GM23338 (cell line): Measurements from ENCODE around the gene C2. TPM values are rescaled to one million over a fixed set of nuclear protein-coding genes. Genes with fewer than 3 reads are reported as not detected.

ENCODE experiments used
- ATAC-seq: fragments of 200-7000 bp; cut with Tn5 transposase; 3 replicates; pipeline ENCODE4 v1.9.1; 2020
- DNase-seq: peaks from one replicate; pipeline ENCODE4 v3.0.0-alpha.2; 2015; ENCODE audit warnings: low spot score
- H2AFZ ChIP-seq: fragments of 200-600 bp; sonication (generic); 2 replicates; pipeline ENCODE4 v1.8.0; 2016; ENCODE audit warnings: antibody characterized with exemption, mild to moderate bottlenecking, moderate library complexity
- H3F3A ChIP-seq: fragments of 200-600 bp; sonication (generic); replicated peaks from 2 replicates; pipeline ENCODE4 v1.8.0; 2017; ENCODE audit warnings: antibody characterized with exemption, mixed run types, low read depth
- H3K27ac ChIP-seq: fragments of 200-600 bp; sonication (generic); 2 replicates; pipeline ENCODE4 v1.6.1; 2016; ENCODE audit warnings: low read depth
- H3K27me3 ChIP-seq: fragments of 200-600 bp; sonication (generic); 2 replicates; pipeline ENCODE4 v1.8.0; 2016; ENCODE audit warnings: mild to moderate bottlenecking, mixed run types, moderate library complexity; ENCODE audit not compliant: insufficient read depth
- H3K36me3 ChIP-seq: fragments of 200-600 bp; sonication (generic); 2 replicates; pipeline ENCODE4 v1.8.0; 2016; ENCODE audit warnings: mild to moderate bottlenecking; ENCODE audit not compliant: insufficient read depth
- H3K4me1 ChIP-seq: fragments of 200-600 bp; sonication (generic); 2 replicates; pipeline ENCODE4 v1.8.0; 2016; ENCODE audit warnings: mild to moderate bottlenecking, moderate library complexity; ENCODE audit not compliant: insufficient read depth
- H3K4me2 ChIP-seq: fragments of 200-600 bp; sonication (generic); 2 replicates; pipeline ENCODE4 v1.7.1; 2017; ENCODE audit warnings: mixed run types
- H3K4me3 ChIP-seq: fragments of 200-600 bp; sonication (generic); 2 replicates; pipeline ENCODE4 v1.6.1; 2016; ENCODE audit warnings: mixed run types
- H3K79me2 ChIP-seq: fragments of 200-600 bp; sonication (generic); replicated peaks from 2 replicates; pipeline ENCODE4 v1.8.0; 2017; ENCODE audit warnings: mild to moderate bottlenecking; ENCODE audit not compliant: insufficient read depth
- H3K9me2 ChIP-seq: fragments of 200-600 bp; sonication (generic); 2 replicates; pipeline ENCODE4 v1.8.0; 2017; ENCODE audit not compliant: insufficient read depth
- H4K20me1 ChIP-seq: fragments of 200-600 bp; sonication (generic); replicated peaks from 2 replicates; pipeline ENCODE4 v1.8.0; 2017; ENCODE audit warnings: mild to moderate bottlenecking; ENCODE audit not compliant: insufficient read depth
- H3K27ac Mint-ChIP-seq: 2 replicates; pipeline ENCODE4 v1.8.0; 2020; ENCODE audit warnings: inconsistent platforms, mild to moderate bottlenecking, moderate library complexity, mixed read lengths
- H3K27me3 Mint-ChIP-seq: 3 replicates; pipeline ENCODE4 v1.8.0; 2022; ENCODE audit warnings: low read depth, mild to moderate bottlenecking, moderate library complexity, mixed read lengths, inconsistent platforms; ENCODE audit not compliant: insufficient read depth, poor library complexity
- H3K36me3 Mint-ChIP-seq: 3 replicates; pipeline ENCODE4 v1.8.0; 2021; ENCODE audit warnings: low read depth, mild to moderate bottlenecking, inconsistent platforms, moderate library complexity, mixed read lengths
- H3K4me1 Mint-ChIP-seq: 3 replicates; pipeline ENCODE4 v1.8.0; 2020; ENCODE audit warnings: mild to moderate bottlenecking, inconsistent platforms, mixed read lengths
- H3K4me3 Mint-ChIP-seq: 3 replicates; pipeline ENCODE4 v1.8.0; 2021; ENCODE audit warnings: moderate library complexity, mild to moderate bottlenecking, inconsistent platforms, mixed read lengths
- H3K9me3 Mint-ChIP-seq: 3 replicates; pipeline ENCODE4 v1.8.0; 2020; ENCODE audit warnings: moderate library complexity, mild to moderate bottlenecking, inconsistent platforms, mixed read lengths
- CTCF ChIP-seq, 2 experiments: fragments of 200-600 bp in 1 of 2; sonication (generic) in 1 of 2; conservative IDR thresholded peaks; 2 replicates each; pipeline versions ENCODE4 v1.5.1 to v1.6.1; 2016 to 2017; ENCODE audit warnings: antibody characterized with exemption in 2 of 2, low read depth in 2 of 2, mild to moderate bottlenecking in 2 of 2, moderate library complexity in 1 of 2
- EZH2 ChIP-seq: fragments of 200-600 bp; sonication (generic); IDR thresholded peaks from one replicate; pipeline ENCODE4 v1.8.0; 2017; ENCODE audit warnings: antibody characterized with exemption, mild to moderate bottlenecking, low read depth; ENCODE audit not compliant: unreplicated experiment
- EZH2phosphoT487 ChIP-seq: fragments of 200-600 bp; sonication (generic); IDR thresholded peaks from one replicate; pipeline ENCODE4 v1.8.1; 2018; ENCODE audit warnings: antibody characterized with exemption; ENCODE audit not compliant: unreplicated experiment
- JUNB ChIP-seq: IDR thresholded peaks from one replicate; pipeline ENCODE4 v1.6.1; 2016; ENCODE audit warnings: antibody characterized with exemption; ENCODE audit not compliant: unreplicated experiment
- POLR2AphosphoS5 ChIP-seq: IDR thresholded peaks from 2 replicates; pipeline ENCODE4 v1.6.1; 2016; ENCODE audit warnings: antibody characterized with exemption, low read depth
- REST ChIP-seq: IDR thresholded peaks from one replicate; pipeline ENCODE4 v1.6.1; 2018; ENCODE audit warnings: antibody characterized with exemption; ENCODE audit not compliant: unreplicated experiment
- STAT1 ChIP-seq: IDR thresholded peaks from one replicate; pipeline ENCODE4 v1.6.1; 2016; ENCODE audit warnings: antibody characterized with exemption; ENCODE audit not compliant: unreplicated experiment
- ZNF114 ChIP-seq: fragments of 250-450 bp; sonication (Bioruptor Pico); IDR thresholded peaks from 2 replicates; pipeline ENCODE4 v1.5.0; 2020; ENCODE audit warnings: mild to moderate bottlenecking, moderate library complexity
- ZNF331 ChIP-seq: fragments of 250-450 bp; sonication (Bioruptor Pico); IDR thresholded peaks from 2 replicates; pipeline ENCODE4 v1.5.0; 2020; ENCODE audit warnings: low read depth, mild to moderate bottlenecking, moderate library complexity
- polyA plus RNA-seq: library from polyadenylated mRNA; unstranded; fragments of >200 nt; fragmentation: Nextera tagmentation; extraction: Ambion mirVana; gene quantifications from 2 replicates; pipeline ENCODE4 v1.2.1, GENCODE V29; 2016
- total RNA-seq: library from RNA; depleted of rRNA; stranded (reverse); fragments of >200 nt; shearing (Covaris generic); gene quantifications from 2 replicates; pipeline ENCODE4 v1.2.3, GENCODE V29; 2014
- TF ChIP-seq, protein P1 (sequence below): IDR thresholded peaks from 2 replicates; pipeline ENCODE4 v1.6.1; 2016; ENCODE audit warnings: antibody characterized with exemption

The C2 gene
- total and polyA plus RNA-seq, 2 experiments from 2014 or later = 0.16 to 1.7 TPM

- H3K27ac Mint-ChIP-seq = no peak overlapping the region
- no peak overlapping the region for H3K4me3 ChIP-seq
- peaks cover 6% of the 10 kb centered on the region; the same call in 1 of the 2 replicates for H3K79me2 ChIP-seq
- ATAC-seq (no peak), DNase-seq (no peak)
- no peaks in the 10 kb centered on the region; the same call in 1 of the 2 replicates for H4K20me1 ChIP-seq
- no peak overlapping the region for H3K4me3 Mint-ChIP-seq
- H3K27me3 Mint-ChIP-seq = peaks cover 21% of the 10 kb centered on the region
- no peaks in the 10 kb centered on the region for H3K9me3 Mint-ChIP-seq
- H3K36me3 Mint-ChIP-seq = peaks cover 66% of the 10 kb centered on the region
- H3K36me3 ChIP-seq = peaks cover 10% of the 10 kb centered on the region
- no peaks in the 10 kb centered on the region for H3K9me2 ChIP-seq
- TF ChIP-seq EZH2phosphoT487 (no peak), POLR2AphosphoS5 (no peak), JUNB (no peak), CTCF (conservative IDR thresholded peaks at IDR 0.05; ENCODE audit: low read depth in 2 of 2) (no peak)
- peaks cover 3% of the 10 kb centered on the region for H3K4me1 Mint-ChIP-seq
- H3K4me1 ChIP-seq = peaks cover 3% of the 10 kb centered on the region
- no peak overlapping the region for H3K4me2 ChIP-seq
- no peak overlapping the region for H2AFZ ChIP-seq
- peaks cover 5% of the 10 kb centered on the region for H3F3A ChIP-seq
- no peaks in the 10 kb centered on the region for H3K27me3 ChIP-seq
- no peak overlapping the region for H3K27ac ChIP-seq
These were observed 40.4 kb downstream of the C2 start for GRCh38 chr6:31967926-31968320.

- no peak overlapping the region for H3K4me3 Mint-ChIP-seq
- peaks cover 6% of the 10 kb centered on the region for H3K4me1 ChIP-seq
- peaks cover 7% of the 10 kb centered on the region for H3K4me1 Mint-ChIP-seq
- no peaks in the 10 kb centered on the region for H3K27me3 ChIP-seq
- no peak overlapping the region for H3K27ac Mint-ChIP-seq
- no peak overlapping the region for H3K4me2 ChIP-seq
- no peaks in the 10 kb centered on the region for H3K9me2 ChIP-seq
- peaks cover 10% of the 10 kb centered on the region for H3K79me2 ChIP-seq
- H3K36me3 Mint-ChIP-seq = peaks cover 66% of the 10 kb centered on the region
- H2AFZ ChIP-seq = no peak overlapping the region
- no peak for ATAC-seq
- peaks cover 10% of the 10 kb centered on the region for H3K36me3 ChIP-seq
- H3K27ac ChIP-seq = no peak overlapping the region
- H4K20me1 ChIP-seq = no peaks in the 10 kb centered on the region; the same call in 1 of the 2 replicates
- DNase-seq = no peak
- H3F3A ChIP-seq = peaks cover 9% of the 10 kb centered on the region
- H3K4me3 ChIP-seq = no peak overlapping the region
- TF ChIP-seq EZH2 (no peak), REST (no peak), CTCF (conservative IDR thresholded peaks at IDR 0.05; ENCODE audit: low read depth in 2 of 2) (no peak), STAT1 (no peak), ZNF114 (no peak), ZNF331 (CRISPR knock-in tag) (no peak)
- TF ChIP-seq, protein P1, sequence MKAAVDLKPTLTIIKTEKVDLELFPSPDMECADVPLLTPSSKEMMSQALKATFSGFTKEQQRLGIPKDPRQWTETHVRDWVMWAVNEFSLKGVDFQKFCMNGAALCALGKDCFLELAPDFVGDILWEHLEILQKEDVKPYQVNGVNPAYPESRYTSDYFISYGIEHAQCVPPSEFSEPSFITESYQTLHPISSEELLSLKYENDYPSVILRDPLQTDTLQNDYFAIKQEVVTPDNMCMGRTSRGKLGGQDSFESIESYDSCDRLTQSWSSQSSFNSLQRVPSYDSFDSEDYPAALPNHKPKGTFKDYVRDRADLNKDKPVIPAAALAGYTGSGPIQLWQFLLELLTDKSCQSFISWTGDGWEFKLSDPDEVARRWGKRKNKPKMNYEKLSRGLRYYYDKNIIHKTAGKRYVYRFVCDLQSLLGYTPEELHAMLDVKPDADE = no peak
- H3K27me3 Mint-ChIP-seq = peaks cover 21% of the 10 kb centered on the region
- peaks cover 2% of the 10 kb centered on the region; the same call in 1 of the 3 replicates for H3K9me3 Mint-ChIP-seq
These were observed 40.8 kb downstream of the C2 start for GRCh38 chr6:31968326-31968725.
